HG03097 (cell line): Measurements from ENCODE around the gene GABRA6.
"Not testable (repeated sequence)": the region's sequence is repeated elsewhere in the genome, so short reads cannot be mapped to it uniquely, and the experiment has no call there.

Experiments
- ATAC-seq: cut with Tn5 transposase; IDR thresholded peaks from one replicate; pipeline ENCODE4 v1.9.1; 2021; ENCODE audit not compliant: unreplicated experiment, low FRiP score

GABRA6 gene

DNA sequence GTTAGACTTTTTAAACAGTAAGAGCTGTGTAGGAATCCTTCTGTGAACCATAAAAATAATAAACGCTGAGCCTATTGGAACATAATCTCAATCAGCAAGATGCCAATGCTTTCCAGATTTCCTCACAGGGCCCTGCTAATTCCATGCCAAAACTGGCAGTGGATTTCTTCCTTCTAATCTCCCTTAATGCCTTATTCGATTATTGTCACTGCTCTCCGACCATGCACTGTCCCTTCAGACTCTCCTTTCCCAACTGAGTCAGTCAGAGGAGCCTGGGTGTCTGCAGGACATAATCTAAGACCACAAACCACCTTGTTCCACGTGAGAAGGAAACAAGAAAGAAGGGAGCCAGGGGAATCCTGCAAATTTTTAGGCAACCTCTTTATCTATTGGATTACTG is at the start of gene GABRA6:
GABRA6 (plus strand) TSS at position 261 of the 400 bp plus-strand sequence. CDS start 269 bp downstream, outside the sequence.
- no peak for ATAC-seq

DNA sequence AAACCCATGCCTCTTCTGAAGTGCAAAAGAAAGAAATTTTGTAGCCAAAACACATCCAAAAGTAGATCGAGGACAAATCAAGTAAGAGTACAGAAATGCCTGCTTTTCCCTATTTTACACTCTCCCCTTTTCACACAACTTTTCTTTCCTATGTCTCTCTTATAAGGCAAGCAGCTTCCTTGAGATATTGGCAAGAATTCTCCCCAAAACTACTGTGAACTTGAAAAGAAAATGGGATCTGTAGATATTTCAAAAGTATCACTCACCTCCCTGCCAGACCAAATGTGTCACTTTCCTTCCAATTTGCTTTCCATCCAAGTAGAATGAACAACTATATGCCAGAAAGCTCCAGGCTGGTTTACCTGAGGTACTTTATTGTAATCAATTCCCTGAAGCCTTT is 47.9 kb upstream of the GABRA6 start:
- ATAC-seq = no peak

DNA sequence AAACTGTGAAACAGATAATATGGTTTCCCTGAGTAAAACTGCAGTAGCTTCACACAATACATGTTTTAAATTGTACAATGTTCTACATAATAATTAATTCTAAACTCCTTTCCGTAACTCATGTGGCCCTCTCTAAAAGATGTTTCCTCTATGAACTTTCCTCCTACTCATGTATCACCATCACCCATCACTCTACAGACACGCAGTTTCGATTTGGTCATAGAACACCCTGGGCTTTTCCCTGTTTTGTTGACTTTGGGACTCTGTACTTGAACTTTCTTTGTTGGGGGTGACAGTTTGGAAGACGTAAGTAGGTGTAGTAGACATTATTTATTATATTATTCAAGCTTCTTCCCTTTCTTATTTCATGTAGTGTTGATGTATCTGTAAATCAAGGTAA is 44.1 kb upstream of the GABRA6 start:
- ATAC-seq = no peak

DNA sequence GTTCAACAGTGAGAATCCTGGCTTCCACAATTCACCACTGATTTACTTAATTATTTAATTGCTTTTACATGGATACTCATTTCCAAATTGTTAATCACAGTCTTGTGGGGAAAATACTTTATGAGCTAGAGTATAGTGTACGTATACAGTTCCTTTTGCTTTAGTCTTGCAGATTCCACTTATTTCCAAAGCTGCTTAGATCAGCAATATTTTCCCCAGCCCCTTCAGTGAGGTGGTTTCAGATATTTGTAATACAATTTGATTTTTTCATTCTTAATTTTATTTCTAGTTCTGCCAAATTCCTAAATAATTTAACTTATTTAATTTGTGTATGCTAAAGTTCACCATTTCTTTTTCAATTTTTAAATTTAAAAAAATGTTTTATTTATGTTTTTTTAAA is 40.3 kb upstream of the GABRA6 start:
- no peak for ATAC-seq

DNA sequence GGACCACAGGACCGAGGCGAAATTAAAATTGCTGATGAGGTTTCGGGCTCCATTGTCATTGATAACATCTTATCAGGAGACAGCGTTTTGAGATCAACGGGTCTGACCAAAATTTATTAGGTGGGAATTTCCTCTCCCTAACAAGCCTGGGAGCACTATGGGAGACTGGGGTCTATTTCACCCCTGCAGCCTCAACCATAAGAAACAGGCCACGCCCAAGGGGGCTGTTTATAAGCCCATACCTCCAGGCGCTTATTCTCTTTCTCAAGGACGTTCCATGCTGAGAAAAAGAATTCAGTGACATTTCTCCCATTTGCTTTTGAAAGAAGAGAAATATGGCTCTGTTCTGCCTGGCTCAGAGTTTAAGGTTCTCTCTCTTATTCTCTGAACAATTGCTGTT is 33.6 kb upstream of the GABRA6 start:
- ATAC-seq = not testable (repeated sequence)

DNA sequence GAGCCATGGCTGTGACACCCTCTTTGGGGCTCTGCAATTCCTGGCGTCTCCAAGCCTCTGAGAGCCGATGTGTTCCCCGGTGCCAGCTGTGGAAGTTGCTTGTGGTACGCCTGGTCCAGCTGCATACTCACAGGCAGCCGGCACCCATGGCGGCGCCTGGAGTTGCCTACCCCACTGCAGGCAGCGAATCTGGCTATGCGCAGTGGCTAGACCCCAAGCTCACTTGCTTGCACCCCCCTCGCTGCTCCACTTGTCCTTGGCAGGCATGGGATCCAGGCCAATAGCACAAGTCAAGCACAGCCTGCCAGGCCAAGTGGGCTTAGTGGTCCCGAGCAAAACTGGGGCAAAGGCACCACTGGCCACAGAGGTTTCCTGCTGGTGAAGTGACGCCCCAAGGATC is 24.7 kb upstream of the GABRA6 start:
- no peak for ATAC-seq

DNA sequence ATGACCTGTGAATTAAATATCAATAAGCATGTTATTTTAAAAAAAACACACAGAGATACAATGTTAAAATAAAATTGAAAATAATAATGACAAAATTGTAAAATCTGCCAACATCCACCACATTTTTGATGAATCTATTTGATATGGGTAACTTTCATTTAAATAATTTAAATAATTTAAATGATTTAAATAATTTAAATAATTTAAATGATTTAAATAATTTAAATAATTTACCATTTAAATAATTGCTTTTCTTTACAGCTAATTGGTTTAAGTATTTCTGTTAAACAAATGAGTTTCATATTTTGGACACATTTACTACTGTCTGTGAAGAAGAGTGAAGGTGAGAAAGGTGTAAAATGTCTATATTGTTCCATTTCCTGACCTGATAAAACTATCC is 22.1 kb upstream of the GABRA6 start:
- ATAC-seq = no peak

DNA sequence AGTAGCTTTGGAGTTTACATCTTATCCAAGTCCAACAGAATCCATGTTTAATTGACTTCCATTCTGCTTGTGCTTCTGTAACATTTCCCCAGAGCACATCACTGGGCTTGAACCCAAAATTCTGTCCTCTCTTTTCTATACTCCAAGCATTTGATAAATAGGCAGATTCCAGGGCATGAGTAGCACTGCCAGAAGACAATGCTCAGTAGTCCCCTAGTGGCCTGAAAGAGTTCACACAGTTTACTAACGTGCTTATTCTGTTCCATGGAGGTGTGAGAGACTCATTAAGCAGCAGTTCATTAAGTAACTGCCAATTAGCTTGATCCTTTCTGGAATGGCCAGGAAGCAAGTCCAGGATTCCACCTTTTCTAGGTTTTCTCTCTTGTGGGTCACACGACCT is 9.4 kb upstream of the GABRA6 start:
- ATAC-seq = no peak

DNA sequence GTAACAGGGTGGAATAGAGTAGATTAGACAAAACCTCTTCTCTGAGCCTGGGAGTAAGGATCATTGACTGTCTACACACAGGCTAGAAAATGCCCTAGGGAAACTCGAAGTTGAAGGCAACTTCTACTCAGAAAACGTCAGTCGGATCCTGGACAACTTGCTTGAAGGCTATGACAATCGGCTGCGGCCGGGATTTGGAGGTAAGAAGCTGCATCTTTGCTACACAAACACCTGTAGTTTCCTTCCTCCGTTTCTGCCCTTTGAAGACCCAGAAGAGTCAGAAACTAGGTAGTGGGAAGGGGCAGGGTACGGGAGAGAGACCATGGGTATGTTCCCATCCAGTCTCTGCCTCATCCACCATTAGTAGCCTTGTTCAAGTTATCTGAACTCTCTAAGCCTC is 628 bp downstream of the GABRA6 start:
- no peak for ATAC-seq

DNA sequence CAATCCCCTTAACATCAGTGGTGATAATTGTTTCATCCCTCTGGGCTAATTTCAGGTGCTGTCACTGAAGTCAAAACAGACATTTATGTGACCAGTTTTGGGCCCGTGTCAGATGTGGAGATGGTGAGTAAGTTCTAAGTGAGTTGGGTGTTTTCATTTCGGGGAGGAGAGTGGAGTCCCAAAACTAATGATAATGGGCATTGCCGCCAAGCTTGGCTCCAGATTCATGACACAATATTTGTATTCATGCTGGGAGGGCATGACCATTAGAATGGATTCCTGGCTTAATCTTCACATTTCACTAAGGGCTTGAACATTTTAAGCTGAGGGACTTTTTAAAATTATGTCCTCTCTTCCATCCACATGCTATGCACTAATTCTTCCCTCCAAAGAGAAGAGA is 1.4 kb downstream of the GABRA6 start:
- ATAC-seq = no peak

DNA sequence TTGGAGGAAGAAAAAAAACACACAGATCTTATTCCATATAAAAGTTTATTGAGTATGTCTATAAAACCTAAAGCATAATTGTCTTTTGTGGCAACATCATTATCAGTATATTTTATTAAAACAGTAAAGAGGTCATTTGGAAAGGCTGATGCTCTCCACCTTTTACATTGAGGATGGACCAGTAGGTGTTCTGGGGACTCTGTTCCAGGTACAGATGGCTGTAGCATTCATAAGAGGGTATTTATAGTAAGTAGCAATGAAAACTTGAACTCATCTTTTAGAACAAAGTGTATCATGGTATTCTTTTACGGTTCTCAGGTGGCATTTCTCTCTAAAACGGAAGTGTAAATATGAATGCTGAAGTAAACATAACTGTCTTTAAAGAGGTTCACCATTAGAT is 1.8 kb downstream of the GABRA6 start:
- ATAC-seq = no peak

DNA sequence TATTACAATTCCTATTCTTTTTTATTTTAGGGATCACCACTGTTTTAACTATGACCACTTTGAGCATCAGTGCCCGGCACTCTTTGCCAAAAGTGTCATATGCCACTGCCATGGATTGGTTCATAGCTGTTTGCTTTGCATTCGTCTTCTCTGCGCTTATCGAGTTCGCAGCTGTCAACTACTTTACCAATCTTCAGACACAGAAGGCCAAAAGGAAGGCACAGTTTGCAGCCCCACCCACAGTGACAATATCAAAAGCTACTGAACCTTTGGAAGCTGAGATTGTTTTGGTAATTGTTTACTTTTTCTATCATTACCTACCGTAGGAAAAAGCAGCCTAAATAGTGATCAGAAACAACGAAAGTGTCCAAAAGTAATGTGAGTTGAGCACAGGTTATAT is 6.4 kb downstream of the GABRA6 start:
- no peak for ATAC-seq

DNA sequence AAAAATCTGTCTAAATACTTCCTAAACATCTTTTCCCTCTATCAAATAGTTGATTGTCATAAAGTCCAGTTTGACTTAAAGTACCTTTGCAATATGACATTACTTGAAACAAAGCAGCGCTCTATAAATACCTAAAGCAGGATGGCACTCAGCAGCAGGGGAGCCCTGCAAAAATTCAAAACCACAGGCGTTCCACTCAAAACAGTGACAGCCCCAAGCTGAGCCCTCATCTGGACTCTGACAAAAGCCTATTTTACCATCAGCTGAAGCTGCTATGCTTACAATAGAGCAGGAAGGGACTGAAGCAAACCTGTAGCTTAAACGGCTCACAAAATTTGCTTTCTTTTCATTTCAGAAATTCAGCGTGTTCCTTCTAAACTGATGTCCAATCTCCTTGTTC is 11.5 kb downstream of the GABRA6 start:
- ATAC-seq = no peak

DNA sequence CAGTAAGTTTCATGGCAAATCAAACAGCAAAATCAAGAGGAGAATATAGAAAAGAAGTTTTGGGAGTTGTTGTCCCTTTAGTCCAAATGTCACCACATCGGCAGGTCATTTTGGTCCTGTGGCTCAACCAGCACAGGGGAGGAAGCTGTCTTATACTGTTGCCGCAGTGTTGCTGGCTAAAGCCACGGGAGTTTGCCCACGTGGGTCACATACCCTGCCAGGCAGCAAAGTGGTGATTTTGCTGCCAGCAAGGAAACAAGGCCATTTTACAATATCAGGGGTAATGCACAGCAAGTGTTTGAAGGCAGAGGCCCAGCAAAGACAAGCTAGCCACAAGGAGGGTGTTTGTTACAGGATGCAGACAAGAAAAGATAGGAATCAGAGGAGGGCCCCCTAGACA is 14.5 kb downstream of the GABRA6 start:
- ATAC-seq = no peak

DNA sequence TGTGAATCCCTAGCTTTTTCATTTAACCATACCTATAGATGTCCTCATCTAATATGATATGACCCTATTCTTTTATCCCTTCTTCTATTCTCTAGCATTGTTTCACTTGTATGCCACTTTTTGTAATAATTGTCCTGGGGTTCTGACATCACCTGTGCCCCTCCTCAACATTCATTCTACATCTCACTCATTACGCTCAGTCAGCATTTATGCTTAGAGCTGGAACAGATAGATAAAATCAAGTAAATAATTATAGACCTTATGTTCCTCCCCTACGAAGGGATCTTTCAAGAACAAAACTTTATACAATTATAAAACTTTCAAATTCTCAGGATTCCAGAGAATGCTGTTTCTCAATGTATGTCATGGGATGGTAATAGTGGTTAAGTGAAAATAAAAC is 18.0 kb downstream of the GABRA6 start:
- no peak for ATAC-seq

DNA sequence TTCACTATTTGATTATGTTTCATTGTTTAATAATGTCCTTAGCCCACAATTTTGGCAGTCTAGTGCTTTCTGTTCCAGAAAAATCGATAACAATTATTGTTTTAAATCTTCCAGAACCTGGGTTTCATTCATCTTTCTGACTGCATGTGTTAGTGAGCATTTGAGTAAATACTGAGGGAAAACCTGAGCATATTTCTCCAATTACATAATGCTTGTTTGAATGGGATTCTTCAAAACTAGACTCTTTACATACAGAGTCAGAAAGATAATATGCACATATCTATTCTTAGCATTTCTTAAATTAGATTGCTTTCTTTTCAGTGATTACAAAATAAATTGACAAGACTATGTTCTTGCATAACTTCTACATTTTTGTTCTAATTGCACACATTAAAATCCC is 21.9 kb downstream of the GABRA6 start:
- ATAC-seq = no peak

DNA sequence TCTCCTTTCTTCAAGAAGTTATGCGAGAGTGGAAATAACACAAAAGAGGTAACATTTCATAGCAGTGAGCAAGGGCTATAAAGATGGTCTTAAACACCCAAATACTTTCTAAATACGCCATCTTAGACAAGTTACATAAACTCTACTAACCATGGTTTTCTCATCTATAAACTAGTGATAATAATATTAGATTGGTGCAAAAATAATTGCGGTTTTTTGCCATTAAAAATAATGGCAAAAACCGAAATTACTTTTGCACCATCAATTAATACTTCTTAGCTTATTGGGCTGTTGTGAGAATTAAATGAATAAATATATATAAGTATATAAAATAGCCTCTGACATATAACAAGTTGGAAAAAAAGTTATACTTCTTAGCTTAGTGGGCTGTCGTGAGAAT is 23.7 kb downstream of the GABRA6 start:
- no peak for ATAC-seq

DNA sequence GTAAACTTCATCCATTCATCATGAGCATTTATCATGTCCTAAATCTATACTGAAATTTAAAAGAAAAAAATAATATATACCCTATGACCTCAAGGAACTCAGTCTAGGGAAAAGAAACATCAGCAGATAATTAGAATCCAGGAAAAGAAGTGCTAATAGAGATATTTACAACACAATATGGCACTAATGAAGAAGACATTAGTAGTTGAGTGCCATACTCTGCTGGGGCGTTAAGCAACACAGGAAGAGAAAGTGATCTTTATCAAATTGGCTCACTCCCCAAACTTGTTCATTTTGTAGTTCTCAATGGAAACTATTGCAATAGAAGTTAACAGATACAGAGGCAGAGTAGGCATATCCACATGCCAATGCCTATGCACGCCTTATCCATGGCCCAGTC is 27.5 kb downstream of the GABRA6 start:
- no peak for ATAC-seq

DNA sequence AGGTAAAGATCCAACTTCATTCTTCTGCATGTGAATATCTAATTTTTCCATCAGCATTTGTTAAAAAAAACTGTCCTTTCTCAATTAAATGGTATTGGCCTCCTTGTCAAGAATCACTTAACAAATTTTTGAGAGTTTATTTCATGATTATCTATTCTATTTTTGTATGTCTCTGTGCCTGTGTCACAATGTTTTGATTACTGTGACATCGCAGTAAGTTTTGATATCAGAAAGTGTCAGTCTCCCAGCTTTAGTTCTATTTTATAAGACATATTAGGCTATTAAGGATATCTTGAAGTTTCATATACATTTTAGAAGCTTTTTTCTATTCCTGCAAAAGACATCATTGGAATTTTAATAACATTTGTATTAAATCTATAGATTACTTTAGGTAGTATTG is 33.6 kb downstream of the GABRA6 start:
- no peak for ATAC-seq

DNA sequence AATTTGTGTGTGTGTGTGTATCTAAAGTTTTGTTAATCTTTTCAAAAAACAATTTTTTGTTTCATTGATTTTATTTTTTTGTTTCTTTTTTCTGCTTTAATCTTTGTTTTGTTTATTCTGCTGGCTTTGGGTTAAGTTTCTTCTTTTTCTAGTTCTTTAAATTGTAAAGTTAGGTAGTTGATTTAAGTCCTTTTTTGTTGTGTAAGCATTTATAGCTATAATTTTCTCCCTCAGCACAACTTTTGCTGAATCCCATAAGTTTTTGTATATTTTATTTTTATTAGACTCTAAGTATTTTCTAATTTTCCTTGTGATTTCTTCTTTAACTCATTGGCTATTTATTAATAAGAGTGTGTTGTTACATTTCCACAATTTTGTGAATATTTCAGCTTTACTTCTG is 34.9 kb downstream of the GABRA6 start:
- no peak for ATAC-seq

DNA sequence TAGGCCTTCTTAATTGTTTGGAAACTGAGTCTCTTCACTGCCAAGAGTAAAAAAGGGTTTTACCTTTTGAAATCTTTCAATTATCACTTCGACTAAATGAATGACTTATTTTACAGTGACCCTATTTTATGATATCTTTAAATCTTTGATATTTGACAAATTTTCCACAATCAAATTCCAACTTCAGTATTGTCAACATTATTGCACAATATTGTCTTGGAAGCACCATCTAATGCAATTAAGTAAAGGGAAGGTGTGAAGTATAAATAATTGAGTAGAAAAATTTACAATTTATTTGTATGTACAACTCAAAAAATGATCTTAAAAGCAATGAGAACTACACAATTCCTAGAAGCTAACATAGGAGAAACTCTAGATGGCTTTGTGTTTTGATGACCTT is 49.2 kb downstream of the GABRA6 start:
- ATAC-seq = no peak

DNA sequence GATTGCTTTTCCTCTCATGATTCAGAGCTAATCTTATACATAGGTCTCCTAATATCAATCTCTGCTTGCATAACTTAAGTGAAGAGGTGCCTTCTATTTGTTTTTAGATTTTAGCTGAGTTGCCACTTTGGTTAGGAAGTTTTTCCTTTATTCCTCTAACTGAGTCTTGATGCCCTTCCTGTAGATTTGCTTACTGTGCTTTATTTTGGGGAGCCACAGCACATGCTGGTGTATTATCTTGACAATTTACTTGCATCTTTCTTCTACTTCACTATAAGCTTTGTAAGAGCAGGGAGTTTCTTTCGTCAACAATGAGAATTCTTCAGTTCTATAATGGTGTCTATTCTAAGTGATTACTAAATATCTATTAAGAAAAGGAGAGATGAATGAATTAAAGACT is 54.9 kb downstream of the GABRA6 start:
- ATAC-seq = no peak

DNA sequence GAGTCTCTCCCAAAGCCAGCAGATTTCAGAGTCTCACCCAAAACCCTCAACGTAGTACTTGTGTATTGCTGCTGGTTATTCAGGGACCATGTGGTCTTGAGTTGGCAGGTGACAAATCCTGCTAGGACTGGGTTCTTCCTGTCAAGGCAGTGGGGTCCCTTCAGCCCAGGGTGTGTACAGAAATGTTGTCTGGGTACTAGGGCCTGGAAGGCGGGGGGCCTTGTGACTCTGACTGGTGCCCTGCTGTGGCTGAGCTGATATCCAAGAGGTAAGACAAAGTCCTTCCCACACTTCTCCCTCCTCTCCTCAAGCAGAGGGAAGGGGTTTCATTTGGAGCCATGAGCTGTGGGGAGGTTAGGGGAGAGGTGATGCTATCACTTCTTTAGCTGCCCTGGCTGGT is 58.8 kb downstream of the GABRA6 start:
- no peak for ATAC-seq

DNA sequence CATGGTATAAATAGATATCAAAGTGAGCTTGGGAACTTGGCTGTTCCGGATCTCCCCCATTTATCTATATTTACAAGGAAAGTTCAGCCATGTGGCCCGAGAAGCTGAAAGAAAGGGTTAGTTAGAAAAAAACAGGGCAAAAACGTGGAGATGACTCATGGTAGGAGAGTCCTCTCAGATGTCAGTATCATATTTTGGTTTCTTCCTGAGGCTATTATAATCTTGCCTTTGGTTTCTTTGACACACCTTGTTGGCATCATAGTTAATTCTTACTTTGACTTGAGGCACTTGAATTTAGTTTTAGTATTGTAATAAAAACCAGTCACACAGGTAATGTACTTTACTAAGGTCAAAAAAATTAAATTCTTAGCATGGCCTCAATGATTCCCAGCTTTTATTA is 59.9 kb downstream of the GABRA6 start:
- ATAC-seq = no peak
